Stimulated activated effector memory CD8-positive, alpha-beta T cell treated with anti-CD3 and anti-CD28 coated beads, Interleukin-12 subunit alpha, Interleukin-12 subunit beta, amount 100 ng/mL, for 72 hours (primary cell): Measurements from ENCODE around the gene LDHAL6B.

ENCODE experiments used
- ATAC-seq: fragments of 150-1000 bp; cut with Tn5 transposase; 2 replicates; pipeline ENCODE4 v1.10.0; 2021
- DNase-seq, 2 donors: peaks; one replicate each; pipeline ENCODE4 v3.0.0; 2021 to 2022; ENCODE audit warnings: low spot score in 2 of 2
- H3K27ac Mint-ChIP-seq: one replicate; pipeline ENCODE4 v1.8.0; 2022; ENCODE audit warnings: mild to moderate bottlenecking, mixed read lengths
- H3K36me3 Mint-ChIP-seq: one replicate; pipeline ENCODE4 v1.8.0; 2022; ENCODE audit warnings: mild to moderate bottlenecking, mixed read lengths
- H3K4me1 Mint-ChIP-seq: one replicate; pipeline ENCODE4 v1.8.0; 2022; ENCODE audit warnings: mixed read lengths
- H3K4me3 Mint-ChIP-seq: one replicate; pipeline ENCODE4 v1.8.0; 2022; ENCODE audit warnings: mild to moderate bottlenecking, mixed read lengths
- H3K9me3 Mint-ChIP-seq: one replicate; pipeline ENCODE4 v1.8.0; 2022; ENCODE audit warnings: mixed read lengths

Gene LDHAL6B

DNA sequence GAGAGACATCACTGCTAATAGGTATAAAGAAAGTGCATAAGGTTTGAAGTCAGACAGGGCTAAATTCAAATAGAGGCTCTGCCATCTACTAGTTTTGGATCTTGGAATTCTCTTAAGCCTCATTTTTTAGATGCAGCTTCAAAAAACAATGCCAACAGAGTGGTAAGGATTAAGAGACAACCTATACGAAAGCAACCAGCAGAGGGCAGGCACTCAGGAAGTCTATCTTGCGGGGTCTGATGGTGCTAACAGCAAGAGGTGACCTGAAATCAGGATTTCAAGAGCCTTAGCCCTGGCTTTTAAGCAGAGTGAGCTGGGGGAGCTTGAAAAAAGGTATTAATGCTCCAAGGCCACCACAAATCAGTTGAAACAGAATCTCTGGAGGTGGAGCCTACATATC, 40.7 kb downstream of the LDHAL6B start:
- Mint-ChIP-seq H3K4me3 (no peak overlapping the region), H3K27ac (no peak overlapping the region), H3K4me1 (peaks cover 6% of the 10 kb centered on the region), H3K9me3 (no peaks in the 10 kb centered on the region), H3K36me3 (peaks cover 6% of the 10 kb centered on the region)
- DNase-seq, result peak; percentile 20 to 57
- peak; percentile 66 for ATAC-seq

DNA sequence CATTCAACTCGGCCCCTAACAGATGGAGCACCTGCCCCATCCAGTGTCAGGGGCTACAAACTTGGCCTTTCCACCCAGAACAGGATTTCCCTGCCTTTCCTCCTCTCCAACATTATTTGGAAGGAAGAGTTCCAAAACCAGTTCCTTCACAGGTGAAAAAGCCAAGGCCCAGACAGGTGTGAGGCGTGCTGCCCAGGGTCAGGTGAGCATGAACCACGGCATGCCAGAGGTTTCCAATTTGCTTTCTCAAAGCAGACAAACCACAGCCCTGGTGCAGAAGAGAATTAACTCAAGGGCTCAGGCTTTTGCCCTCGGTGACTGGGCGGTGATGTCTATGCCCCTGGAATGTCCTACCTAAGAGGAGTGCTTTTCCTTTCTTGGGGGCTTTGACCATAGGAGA, 43.2 kb downstream of the LDHAL6B start:
- Mint-ChIP-seq H3K36me3 (peaks cover 6% of the 10 kb centered on the region), H3K9me3 (no peaks in the 10 kb centered on the region), H3K4me1 (peaks cover 6% of the 10 kb centered on the region), H3K27ac (peak overlapping the region; percentile 72), H3K4me3 (no peak overlapping the region)
- ATAC-seq (no peak), DNase-seq (no peak)

DNA sequence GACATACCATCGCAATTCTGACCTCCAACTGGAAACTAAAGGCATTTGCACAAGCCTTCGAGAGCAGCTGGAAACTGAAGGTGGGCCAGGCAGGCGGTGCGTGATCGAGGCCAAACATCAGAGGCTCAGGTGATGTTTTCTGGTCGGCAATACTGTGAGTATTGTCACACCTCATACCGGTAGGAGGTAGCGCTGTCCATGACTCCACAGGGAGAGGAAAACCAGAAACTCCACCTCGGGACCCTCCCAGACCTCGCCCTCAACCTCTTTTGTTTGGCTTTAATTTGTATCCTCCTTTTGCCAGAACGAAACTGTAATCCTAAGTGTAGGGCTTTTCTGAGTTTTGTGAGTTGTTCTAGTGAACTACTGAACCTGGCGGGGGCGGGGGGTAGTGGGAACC, 43.6 kb downstream of the LDHAL6B start:
- Mint-ChIP-seq H3K4me3 (no peak overlapping the region), H3K4me1 (peaks cover 6% of the 10 kb centered on the region), H3K36me3 (peaks cover 6% of the 10 kb centered on the region), H3K27ac (no peak overlapping the region), H3K9me3 (no peaks in the 10 kb centered on the region)
- DNase-seq, result no peak
- no peak for ATAC-seq

DNA sequence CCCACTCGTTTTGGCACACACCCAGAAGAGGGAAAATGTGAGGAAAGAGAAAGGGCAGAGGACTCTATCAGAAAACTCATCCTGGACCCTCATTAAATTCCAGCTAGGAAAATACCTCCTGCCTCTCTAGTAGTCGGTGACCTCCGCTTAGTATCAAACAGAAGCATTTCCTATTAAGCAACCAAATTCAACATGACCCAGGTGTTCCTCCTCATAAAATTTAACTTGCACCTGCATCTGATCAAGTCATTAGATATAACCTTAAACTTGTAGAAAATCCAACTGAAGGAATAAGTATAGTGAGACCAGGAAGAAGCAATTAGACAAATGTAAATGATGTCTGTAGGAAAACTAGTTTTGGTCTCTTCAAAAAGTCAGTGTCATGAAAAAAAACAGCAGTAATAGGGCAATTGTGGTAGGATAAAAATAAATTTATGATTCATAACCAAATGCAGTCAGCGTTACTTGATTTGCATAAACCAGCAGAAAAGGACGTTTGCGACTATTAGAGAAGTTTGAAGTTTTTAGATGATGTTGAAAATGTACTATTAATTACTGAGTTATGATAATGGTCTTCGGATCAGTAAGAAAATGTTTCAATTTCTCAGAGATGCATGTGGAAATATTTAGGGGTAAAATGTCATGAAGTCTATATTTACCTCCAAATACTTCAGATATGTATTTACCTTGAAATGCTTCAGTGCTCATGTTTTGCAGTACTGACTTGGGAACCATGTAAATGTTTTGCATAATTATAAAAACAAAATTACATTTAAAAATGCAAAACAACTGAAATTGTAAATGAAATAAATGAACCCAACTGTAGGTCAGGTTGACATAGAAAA, 44.6 kb downstream of the LDHAL6B start:
- H3K9me3 Mint-ChIP-seq, result no peaks in the 10 kb centered on the region
- no peak for DNase-seq
- peaks cover 15% of the 10 kb centered on the region for H3K4me1 Mint-ChIP-seq
- no peak overlapping the region for H3K4me3 Mint-ChIP-seq
- H3K27ac Mint-ChIP-seq, result no peak overlapping the region
- ATAC-seq, result no peak
- peaks cover 6% of the 10 kb centered on the region for H3K36me3 Mint-ChIP-seq

DNA sequence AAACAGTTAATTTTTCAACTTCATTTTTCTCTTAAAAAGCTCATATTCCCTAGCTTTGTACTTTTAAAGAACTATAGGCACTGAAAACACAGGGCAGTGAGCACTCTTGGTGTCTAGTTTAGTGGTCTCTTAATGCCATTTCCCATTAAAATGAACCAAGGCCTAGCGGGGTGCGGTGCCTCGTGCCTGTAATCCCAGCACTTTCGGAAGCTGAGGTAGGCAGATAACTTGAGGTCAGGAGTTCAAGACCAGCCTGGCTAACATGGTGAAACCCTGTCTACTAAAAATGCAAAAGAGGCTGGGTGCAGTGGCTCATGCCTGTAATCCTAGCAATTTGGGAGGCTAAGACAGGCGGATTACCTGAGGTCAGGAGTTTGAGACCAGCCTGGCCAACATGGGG, 45.5 kb downstream of the LDHAL6B start:
- Mint-ChIP-seq H3K27ac (no peak overlapping the region), H3K4me1 (peaks cover 17% of the 10 kb centered on the region), H3K9me3 (no peaks in the 10 kb centered on the region), H3K4me3 (no peak overlapping the region), H3K36me3 (peaks cover 6% of the 10 kb centered on the region)
- DNase-seq (no peak), ATAC-seq (no peak)

DNA sequence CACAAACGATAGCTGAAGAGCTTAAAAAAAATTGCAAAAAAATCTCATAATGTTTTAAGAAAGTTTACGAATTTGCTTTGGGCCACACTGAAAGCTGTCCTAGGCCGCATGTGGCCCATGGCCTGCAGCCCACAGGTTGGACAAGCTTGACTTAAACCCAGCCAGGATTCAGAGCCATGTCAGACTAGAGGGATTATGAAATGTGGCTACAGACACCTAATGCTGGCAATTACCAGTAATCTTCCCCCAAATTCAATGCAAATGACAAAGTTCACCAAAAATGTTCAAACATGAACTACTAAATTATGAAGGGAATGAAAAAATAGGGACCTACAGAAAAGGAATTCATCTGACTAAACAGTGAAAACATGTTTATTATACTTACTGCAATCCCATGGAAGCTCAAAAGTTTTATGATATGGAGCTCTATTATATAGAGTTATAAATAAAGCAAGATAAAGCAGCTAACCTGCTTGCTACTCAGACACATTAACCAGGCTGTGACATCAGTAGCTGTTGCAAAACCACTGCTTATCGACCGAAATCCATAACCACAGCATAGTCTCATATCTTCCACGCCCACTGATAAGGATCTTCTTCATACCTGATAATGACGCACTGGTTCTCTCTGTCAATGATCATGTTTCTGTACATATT, 49.2 kb downstream of the LDHAL6B start:
- peaks cover 26% of the 10 kb centered on the region for H3K4me1 Mint-ChIP-seq
- DNase-seq (no peak), ATAC-seq (peak; percentile 91)
- no peaks in the 10 kb centered on the region for H3K36me3 Mint-ChIP-seq
- no peak overlapping the region for H3K4me3 Mint-ChIP-seq
- H3K9me3 Mint-ChIP-seq, result no peaks in the 10 kb centered on the region
- no peak overlapping the region for H3K27ac Mint-ChIP-seq

DNA sequence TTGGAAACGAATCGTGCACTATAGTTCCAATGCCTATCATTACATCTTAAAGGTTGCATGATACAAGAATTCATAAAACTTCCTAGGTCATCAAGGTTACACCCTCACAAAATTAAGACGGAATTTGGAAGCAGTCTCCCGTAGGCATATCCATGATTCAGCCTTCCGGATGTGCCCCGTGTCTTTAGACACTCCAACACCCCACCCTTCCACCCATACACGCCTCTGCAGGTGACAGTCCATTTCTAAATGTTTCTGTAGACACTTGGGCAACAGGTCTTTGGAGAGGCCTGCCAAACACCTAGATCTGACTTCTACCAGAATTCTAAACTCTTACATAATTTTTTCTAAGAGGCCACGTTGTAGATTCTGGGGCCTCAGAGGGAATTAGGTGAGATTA, 49.8 kb downstream of the LDHAL6B start:
- Mint-ChIP-seq H3K27ac (no peak overlapping the region), H3K9me3 (no peaks in the 10 kb centered on the region), H3K4me3 (no peak overlapping the region), H3K4me1 (peaks cover 20% of the 10 kb centered on the region), H3K36me3 (no peaks in the 10 kb centered on the region)
- DNase-seq (no peak), ATAC-seq (no peak)

DNA sequence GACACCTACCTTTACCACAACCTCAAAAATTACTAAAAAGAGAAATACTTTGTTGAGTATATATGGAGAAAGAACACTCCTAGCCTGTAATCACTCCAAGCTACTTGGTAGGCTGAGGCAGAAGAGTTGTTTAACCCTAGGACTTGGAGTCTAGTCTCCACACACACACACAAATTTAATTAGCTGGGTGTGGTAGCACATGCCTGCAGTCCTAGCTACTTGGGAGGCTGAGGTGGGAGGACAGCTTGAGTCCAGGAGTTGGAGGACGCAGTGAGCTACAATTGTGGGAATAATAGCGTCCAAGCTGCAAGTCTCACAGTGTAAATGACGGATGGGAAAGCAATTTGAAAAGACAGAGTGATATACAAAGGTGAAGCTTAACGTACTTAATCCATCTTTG, 50.5 kb downstream of the LDHAL6B start:
- Mint-ChIP-seq H3K36me3 (no peaks in the 10 kb centered on the region), H3K4me1 (peaks cover 20% of the 10 kb centered on the region), H3K4me3 (no peak overlapping the region), H3K9me3 (no peaks in the 10 kb centered on the region), H3K27ac (peak overlapping the region; percentile 75)
- DNase-seq, result no peak
- ATAC-seq, result no peak
